ENCODE data around the gene ADAMTS2.
"Not testable (repeated sequence)": the region's sequence is repeated elsewhere in the genome, so short reads cannot be mapped to it uniquely, and the experiment has no call there.

ADAMTS2 gene

DNA sequence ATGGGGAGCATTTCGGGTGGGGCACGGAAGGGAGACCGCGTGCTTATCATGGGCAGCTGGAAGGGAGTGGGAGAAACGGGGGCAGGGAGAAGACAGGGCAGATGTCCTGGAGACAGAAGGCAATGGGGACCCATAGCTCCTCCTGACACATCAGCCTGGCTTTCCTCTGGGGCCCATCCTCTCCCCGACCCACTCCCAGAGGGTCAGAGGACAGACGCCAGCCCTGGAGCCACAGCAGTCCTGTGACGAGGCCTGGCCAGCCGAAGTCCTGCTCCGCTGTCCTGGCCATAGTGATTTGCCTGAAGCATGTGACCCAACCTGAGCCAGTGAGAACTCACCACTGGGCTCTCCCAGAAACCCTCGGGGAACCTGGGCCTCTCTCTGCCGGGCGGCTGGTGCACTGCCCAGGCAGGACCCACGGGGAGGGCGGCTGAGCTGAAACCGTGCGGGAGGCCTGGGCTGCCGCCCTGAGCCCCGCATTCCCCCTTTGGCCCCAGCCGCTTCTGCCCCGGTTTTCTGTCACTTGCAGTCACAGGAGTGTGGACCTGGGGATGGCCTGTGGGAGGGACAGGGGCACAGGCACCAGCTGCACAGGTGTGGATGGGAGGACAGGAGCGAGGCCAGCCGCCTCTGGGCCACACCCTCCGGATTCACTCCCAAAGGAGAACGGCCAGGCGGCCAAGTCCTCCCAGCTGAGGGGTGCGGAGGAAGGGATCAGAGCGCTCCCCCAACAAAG, 19.8 kb downstream of the ADAMTS2 start:
- DNase-seq (ENCODE audit: low read depth), result no peak

- no peak for DNase-seq (ENCODE audit: low read depth)
Observed at GRCh38 chr5:179324760-179325295, 20.4 kb downstream of the ADAMTS2 start.

- not testable (repeated sequence) for DNase-seq (ENCODE audit: low read depth)
Observed at GRCh38 chr5:179324316-179324715, 20.9 kb downstream of the ADAMTS2 start.

DNA sequence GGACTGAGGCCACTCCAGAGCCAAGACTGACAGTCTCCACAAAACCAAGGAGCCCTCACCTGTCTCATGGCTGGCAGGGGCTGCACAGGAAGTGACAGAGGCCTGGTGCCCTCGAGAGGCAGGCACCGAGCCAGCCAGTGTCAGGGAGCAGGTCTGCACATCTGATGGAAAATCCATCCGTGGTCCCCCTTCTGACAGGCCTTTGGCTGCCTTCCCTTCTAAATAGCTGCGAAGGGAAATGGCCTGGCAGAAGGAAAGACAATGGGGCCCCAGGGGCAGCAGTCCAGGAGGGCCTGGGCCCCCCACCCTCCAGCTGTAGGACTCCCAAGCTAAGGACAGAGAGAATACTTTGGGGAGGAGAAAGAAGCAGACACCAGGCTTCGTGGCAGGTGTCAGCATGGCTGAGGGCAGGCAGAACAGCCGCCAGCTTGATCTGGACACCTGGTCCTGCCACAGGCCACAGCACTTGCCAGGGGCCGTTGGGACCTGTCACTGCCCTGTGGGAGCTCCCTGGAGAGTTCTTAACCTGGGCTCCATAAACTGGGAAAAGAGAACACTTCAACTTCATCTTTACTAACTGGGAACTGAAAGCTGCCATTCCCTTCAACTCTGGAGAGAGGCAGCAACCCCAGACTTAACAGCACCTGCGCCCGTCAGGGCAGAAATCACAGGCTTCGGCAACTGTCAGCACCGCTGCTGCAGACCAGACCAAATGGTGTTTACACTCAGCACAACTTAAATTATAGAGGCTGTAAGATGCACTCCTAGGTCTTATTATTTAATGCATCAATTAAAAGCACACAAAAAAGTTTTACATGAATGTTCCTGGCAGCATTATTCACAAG, 22.0 kb downstream of the ADAMTS2 start:
- no peak for DNase-seq (ENCODE audit: low read depth)

- no peak for DNase-seq (ENCODE audit: low read depth)
Observed at GRCh38 chr5:179322071-179323025, 22.9 kb downstream of the ADAMTS2 start.

GRCh38 chr5:179321206-179321987, 23.9 kb downstream of the ADAMTS2 start:
- no peak for DNase-seq (ENCODE audit: low read depth)

GRCh38 chr5:179319741-179320281, 25.4 kb downstream of the ADAMTS2 start:
- DNase-seq (ENCODE audit: low read depth), result no peak

GRCh38 chr5:179319123-179319522, 26.1 kb downstream of the ADAMTS2 start:
- DNase-seq (ENCODE audit: low read depth), result no peak

- no peak for DNase-seq (ENCODE audit: low read depth)
Observed at GRCh38 chr5:179318221-179318955, 26.9 kb downstream of the ADAMTS2 start.

DNA sequence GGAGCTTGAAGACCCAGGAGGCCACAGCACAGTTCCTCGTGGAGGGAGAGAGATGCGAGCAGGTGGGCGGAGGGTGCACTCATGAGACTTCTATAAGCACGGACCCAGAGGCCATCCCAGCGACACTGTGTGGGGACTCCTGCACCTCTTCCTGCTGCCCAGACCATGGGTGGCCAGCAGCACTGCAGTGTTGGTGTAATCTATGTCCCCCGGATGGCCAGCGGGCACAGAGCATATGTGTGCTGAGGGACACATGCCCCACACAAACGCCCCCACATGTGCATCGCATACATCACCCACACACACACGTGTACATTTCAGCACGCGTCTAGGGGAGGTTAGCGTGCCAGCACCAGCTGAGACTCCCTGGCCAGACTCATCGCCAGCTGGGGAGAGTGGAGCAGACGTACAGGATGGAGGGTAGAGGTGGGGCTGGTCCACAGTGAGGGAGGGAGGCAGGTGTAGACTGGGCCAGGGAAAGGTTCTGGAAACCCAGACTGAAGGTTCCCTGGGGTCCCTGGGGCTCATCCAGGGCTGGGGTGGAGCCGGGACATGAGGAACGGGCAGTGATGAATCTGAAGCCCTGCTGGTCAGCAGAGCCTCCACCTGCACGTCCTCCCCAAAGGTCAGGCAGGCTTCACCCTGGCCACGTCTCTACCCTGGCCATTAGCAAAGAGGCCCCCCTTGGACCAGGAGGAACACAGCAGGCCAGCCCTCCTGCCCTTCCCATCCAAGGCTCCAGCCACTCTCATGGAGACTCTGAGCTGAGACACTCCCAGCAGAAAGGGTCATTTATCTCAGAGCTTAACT, 27.6 kb downstream of the ADAMTS2 start:
- no peak for DNase-seq (ENCODE audit: low read depth)

DNA sequence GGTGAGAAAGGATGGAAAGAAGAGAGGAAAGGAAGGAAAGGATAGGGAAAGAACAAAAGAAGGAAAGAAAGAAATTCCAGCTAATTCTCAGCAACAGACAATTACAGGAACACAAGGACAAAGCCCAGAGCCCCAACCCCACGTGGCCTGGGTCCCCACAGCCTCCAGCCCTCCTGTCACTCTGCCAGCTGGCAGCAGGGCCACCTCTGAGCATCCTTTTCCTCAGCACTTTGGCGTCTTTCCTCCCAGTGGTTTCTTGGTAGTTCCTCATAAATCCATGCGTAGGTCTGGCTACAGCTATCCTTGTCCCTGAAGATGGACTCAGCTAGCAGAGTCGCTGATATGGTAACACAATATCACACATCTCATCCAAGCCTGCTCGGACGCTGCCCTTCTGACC, 28.3 kb downstream of the ADAMTS2 start:
- no peak for DNase-seq (ENCODE audit: low read depth)

DNA sequence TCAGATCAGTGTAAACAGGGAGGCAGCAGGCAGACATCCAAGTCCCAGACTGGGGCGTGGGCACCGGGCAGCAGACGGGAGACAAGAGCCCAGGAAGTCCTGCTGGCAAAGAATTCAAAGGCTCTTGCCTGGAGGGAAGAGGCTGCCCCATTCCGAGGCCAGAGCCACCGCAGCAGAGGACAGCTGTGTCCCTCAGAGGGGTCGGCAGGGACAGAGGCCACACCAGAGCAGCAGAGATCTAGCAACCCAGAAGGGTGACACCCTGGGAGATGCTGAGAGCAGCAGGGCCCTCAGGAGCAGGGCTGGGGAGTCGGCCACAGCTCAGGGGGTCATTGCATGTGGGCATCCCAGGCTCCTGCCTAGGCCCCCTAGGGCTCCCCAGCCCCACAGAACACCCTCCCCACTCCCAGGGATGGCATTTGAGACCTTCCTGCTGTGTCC, 29.1 kb downstream of the ADAMTS2 start:
- DNase-seq (ENCODE audit: low read depth), result no peak

- DNase-seq (ENCODE audit: low read depth), result no peak
Observed at GRCh38 chr5:179315356-179315890, 29.8 kb downstream of the ADAMTS2 start.

DNA sequence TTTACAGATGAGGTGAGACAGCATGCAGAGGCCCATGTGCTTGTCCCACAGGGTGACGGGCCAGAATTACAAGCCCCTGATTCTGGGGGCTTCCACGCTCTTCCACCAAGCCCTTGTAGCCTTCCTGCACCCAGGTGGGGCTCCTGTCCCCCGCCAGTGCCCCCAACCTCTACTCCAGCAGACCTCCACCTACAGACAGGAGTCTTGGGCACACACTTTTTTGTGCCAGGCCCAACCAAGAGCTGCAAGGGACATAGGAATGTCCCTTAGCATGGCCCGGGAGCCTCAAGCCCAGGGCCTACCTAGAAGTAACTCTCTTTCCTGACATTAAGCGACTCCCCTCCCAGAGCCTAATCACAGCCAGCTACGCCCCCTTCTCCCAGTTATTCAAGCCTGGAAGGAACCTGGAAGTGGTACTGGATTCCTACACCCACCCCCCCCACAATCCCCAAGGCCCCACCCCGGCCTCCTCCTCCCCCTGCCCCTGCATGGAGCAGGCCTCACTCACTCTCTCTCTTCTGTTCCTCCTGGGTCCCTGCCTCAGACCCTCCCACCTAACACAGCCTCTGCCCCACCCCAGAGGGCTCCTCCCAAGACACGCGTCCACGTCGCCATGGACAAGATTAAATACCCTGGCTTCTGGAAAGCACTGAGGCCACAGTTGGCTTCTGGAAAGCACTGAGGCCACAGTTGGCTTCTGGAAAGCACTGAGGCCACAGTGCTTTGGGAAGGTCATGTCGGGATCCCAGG, 30.5 kb downstream of the ADAMTS2 start:
- DNase-seq (ENCODE audit: low read depth), result no peak

DNA sequence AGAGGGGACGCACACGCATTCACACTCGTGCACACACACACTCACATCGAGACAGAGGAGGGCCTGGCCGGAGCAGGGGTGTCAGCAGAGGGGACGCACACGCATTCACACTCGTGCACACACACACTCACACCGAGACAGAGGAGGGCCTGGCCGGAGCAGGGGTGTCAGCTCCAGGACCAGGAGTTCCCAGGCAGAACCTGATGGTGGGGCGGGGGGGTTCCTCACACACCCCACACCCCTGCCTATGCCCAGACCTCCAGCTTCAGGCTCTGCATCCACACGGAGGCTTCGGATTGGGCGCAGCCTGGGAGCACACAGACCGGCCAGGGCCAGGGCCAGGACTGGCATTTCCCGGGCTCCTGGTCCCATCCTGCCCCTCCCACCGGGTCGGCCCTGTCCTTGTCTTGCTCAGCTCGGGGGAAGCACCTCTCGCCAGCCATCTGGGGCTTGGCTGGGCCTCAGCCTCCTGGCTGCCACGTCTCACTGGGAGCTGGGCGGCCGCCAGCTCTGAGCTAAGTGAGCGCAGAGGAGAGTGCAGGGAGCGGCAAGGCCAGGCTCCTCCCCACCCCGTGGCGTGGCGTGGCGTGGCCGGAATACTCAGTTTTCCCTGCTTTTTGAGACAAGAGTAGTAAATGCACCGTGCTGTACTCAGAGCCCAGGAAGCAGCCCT, 31.3 kb downstream of the ADAMTS2 start:
- no peak for DNase-seq (ENCODE audit: low read depth)

DNA sequence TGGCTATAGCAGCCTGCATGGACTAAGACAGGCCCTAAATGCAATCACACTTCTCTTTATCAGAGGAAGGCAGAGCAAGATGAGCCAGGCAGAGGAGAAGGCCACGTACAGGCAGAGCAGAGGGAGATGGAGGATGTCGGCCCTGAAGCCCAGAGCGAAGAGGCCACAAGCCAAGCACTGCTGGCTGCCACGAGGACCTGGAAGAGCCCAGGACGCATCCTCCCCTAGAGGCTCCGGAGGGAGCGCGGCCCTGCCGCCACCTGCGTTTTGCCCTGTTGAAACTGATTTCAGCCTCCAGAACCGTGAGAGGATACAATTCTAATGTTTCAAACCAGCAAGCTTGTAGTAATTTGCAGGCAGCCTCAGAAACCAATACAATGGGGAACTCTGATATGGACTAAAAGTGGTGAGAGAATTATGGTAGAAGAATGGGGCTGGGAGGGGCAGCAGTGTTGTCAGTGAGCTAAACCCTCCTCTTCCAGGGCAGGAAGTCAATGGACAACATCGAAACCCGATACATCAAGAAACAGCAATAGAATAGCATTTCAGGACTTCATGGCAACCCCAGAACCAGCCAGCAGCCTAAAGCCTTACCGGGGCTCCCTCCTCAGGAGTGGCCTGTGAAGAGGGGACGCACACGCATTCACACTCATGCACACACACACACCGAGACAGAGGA, 32.6 kb downstream of the ADAMTS2 start:
- no peak for DNase-seq (ENCODE audit: low read depth)

DNA sequence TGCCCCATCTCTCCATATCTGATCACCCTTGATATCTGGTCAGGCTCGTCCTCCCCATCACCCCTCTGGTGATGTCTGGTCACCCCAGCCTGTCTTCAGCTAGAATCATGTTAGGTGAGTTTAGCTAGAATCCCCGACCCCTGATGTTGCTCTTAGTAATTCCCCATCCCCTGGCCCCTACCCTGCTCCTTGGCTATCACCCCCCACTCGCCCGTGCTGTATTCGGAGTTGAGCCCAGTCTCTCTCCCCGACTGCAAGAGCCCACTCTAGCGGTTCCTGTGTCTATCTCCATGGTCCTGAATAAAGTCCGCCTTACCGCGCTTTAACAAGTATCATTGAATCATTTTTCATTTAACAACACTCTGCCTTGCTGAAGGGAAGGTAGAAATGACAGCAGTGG, 33.7 kb downstream of the ADAMTS2 start:
- no peak for DNase-seq (ENCODE audit: low read depth)
